ENCODE results near the gene TMEM154. TPM values are rescaled to one million over a fixed set of nuclear protein-coding genes. Genes with fewer than 3 reads are reported as not detected.

TMEM154 gene
- total and polyA plus RNA-seq, 12 donors: 0.10 to 3.6 (median 0.33) TPM; not detected in 1

GRCh38 chr4:152579916-152580315, 99.9 kb downstream of the TMEM154 start:
- no peak for TF ChIP-seq CTCF (IDR thresholded peaks at IDR 0.05)
- no peak for TF ChIP-seq POLR2A (IDR thresholded peaks at IDR 0.05)
- 83 to 90% (median 83%) methylated on average over 6 of the region's 6 CpGs for WGBS, 4 donors
- Histone ChIP-seq H3K27ac (no peak overlapping the region), H3K4me3 (no peak overlapping the region), H3K9me3 (replicated peaks in 1 of 3) (no peaks in the 10 kb centered on the region), H3K36me3 (replicated peaks in 1 of 2) (no peaks in the 10 kb centered on the region), H3K4me1 (replicated peaks in 1 of 2) (no peaks in the 10 kb centered on the region), H3K27me3 (no peaks in the 10 kb centered on the region)
- intact Hi-C loops (cut with DNase I): no loop called here
- DNase-seq: no peak

GRCh38 chr4:152579107-152579764, 100.6 kb downstream of the TMEM154 start:
- H3K4me1 ChIP-seq (replicated peaks in 1 of 2): no peaks in the 10 kb centered on the region
- TF ChIP-seq POLR2A (IDR thresholded peaks at IDR 0.05) (no peak), CTCF (IDR thresholded peaks at IDR 0.05) (no peak)
- WGBS, 4 donors: 57 to 71% (median 70%) methylated on average over 11 of the region's 11 CpGs
- no peaks in the 10 kb centered on the region for H3K9me3 ChIP-seq (replicated peaks in 1 of 3)
- intact Hi-C loops (cut with DNase I): no loop called here
- H3K4me3 ChIP-seq: no peak overlapping the region
- no peak overlapping the region for H3K27ac ChIP-seq
- H3K36me3 ChIP-seq (replicated peaks in 1 of 2): no peaks in the 10 kb centered on the region
- DNase-seq: no peak
- H3K27me3 ChIP-seq: no peaks in the 10 kb centered on the region

GRCh38 chr4:152578670-152579069, 101.1 kb downstream of the TMEM154 start:
- WGBS, 4 donors: 43 to 57% (median 54%) methylated on average over 1 of the region's 1 CpG
- no peaks in the 10 kb centered on the region for H3K4me1 ChIP-seq (replicated peaks in 1 of 2)
- TF ChIP-seq CTCF (IDR thresholded peaks at IDR 0.05) (no peak), POLR2A (IDR thresholded peaks at IDR 0.05) (no peak)
- intact Hi-C loops (cut with DNase I): no loop called here
- H3K27ac ChIP-seq: no peak overlapping the region
- no peaks in the 10 kb centered on the region for H3K9me3 ChIP-seq (replicated peaks in 1 of 3)
- no peak overlapping the region for H3K4me3 ChIP-seq
- no peaks in the 10 kb centered on the region for H3K36me3 ChIP-seq (replicated peaks in 1 of 2)
- no peaks in the 10 kb centered on the region for H3K27me3 ChIP-seq
- no peak for DNase-seq

GRCh38 chr4:152577708-152578396, 101.9 kb downstream of the TMEM154 start:
- H3K27me3 ChIP-seq: no peaks in the 10 kb centered on the region
- 55 to 65% (median 62%) methylated on average over 6 of the region's 6 CpGs for WGBS, 4 donors
- H3K27ac ChIP-seq: no peak overlapping the region
- no peaks in the 10 kb centered on the region for H3K9me3 ChIP-seq (replicated peaks in 1 of 3)
- no peak for DNase-seq
- intact Hi-C loops (cut with DNase I): no loop called here
- no peaks in the 10 kb centered on the region for H3K4me1 ChIP-seq (replicated peaks in 1 of 2)
- no peak overlapping the region for H3K4me3 ChIP-seq
- TF ChIP-seq CTCF (IDR thresholded peaks at IDR 0.05): no peak
- no peaks in the 10 kb centered on the region for H3K36me3 ChIP-seq (replicated peaks in 1 of 2)
